Measurements from ENCODE around the gene SIN3A.
"Not testable (repeated sequence)": the region's sequence is repeated elsewhere in the genome, so short reads cannot be mapped to it uniquely, and the experiment has no call there.

SIN3A gene

GRCh38 chr15:75352186-75353080, 99.1 kb downstream of the SIN3A start:
- Mint-ChIP-seq H3K4me1 (peaks cover 30% of the 10 kb centered on the region), H3K9me3 (peaks cover 19% of the 10 kb centered on the region), H3K36me3 (peaks cover 43% of the 10 kb centered on the region), H3K27ac (no peak overlapping the region), H3K27me3 (peaks cover 22% of the 10 kb centered on the region), H3K4me3 (no peak overlapping the region)
- no peak for DNase-seq
- CTCF ChIA-PET = interaction anchor here (2.5 kb wide), 1 partner anchor 15 kb away, joined by 12 read pairs; the partner anchor contains the start of gene MAN2C1

GRCh38 chr15:75350601-75351361, 100.7 kb downstream of the SIN3A start:
- peaks cover 40% of the 10 kb centered on the region for H3K4me1 Mint-ChIP-seq
- peaks cover 19% of the 10 kb centered on the region for H3K9me3 Mint-ChIP-seq
- peak overlapping the region; percentile 99 for H3K27ac Mint-ChIP-seq
- H3K27me3 Mint-ChIP-seq = peaks cover 37% of the 10 kb centered on the region
- CTCF ChIA-PET = interaction anchor here (1.4 kb wide), 1 partner anchor 17 kb away, joined by 4 read pairs; no protein-coding TSS in a partner anchor
- H3K36me3 Mint-ChIP-seq = peaks cover 45% of the 10 kb centered on the region
- no peak overlapping the region for H3K4me3 Mint-ChIP-seq
- DNase-seq = no peak

- peak; percentile 93 for DNase-seq
- peak overlapping the region; percentile 99 for H3K27ac Mint-ChIP-seq
- H3K9me3 Mint-ChIP-seq = peaks cover 19% of the 10 kb centered on the region
- peaks cover 44% of the 10 kb centered on the region for H3K36me3 Mint-ChIP-seq
- peaks cover 43% of the 10 kb centered on the region for H3K27me3 Mint-ChIP-seq
- H3K4me3 Mint-ChIP-seq = peak overlapping the region; percentile 54
- peaks cover 40% of the 10 kb centered on the region for H3K4me1 Mint-ChIP-seq
- CTCF ChIA-PET = interaction anchor here (1.4 kb wide), 1 partner anchor 18 kb away, joined by 4 read pairs; no protein-coding TSS in a partner anchor
These were observed 101.5 kb downstream of the SIN3A start for GRCh38 chr15:75349851-75350588.

GRCh38 chr15:75349351-75349669, 102.2 kb downstream of the SIN3A start:
- Mint-ChIP-seq H3K9me3 (peaks cover 19% of the 10 kb centered on the region), H3K4me1 (peaks cover 40% of the 10 kb centered on the region), H3K27me3 (peaks cover 43% of the 10 kb centered on the region), H3K27ac (peak overlapping the region; percentile 99), H3K36me3 (peaks cover 44% of the 10 kb centered on the region)
- CTCF ChIA-PET = interaction anchor here (0.7 to 1.5 kb wide), 2 partner anchors 18 to 292 kb away, joined by 3 read pairs; no protein-coding TSS in a partner anchor
- H3K4me3 Mint-ChIP-seq, DNase-seq: not testable (repeated sequence)

GRCh38 chr15:75348562-75349350, 102.7 kb downstream of the SIN3A start:
- H3K27ac Mint-ChIP-seq = peak overlapping the region; percentile 99
- CTCF ChIA-PET = interaction anchor here (0.5 to 1.5 kb wide), 3 partner anchors 19 to 292 kb away, joined by 3 read pairs; no protein-coding TSS in a partner anchor
- H3K27me3 Mint-ChIP-seq = peaks cover 45% of the 10 kb centered on the region
- H3K9me3 Mint-ChIP-seq = peaks cover 19% of the 10 kb centered on the region
- peaks cover 44% of the 10 kb centered on the region for H3K36me3 Mint-ChIP-seq
- H3K4me3 Mint-ChIP-seq = peak overlapping the region; percentile 52
- DNase-seq = no peak
- H3K4me1 Mint-ChIP-seq = peaks cover 40% of the 10 kb centered on the region

- CTCF ChIA-PET = interaction anchor here (0.5 to 1.5 kb wide), 2 partner anchors 19 to 282 kb away, joined by 3 read pairs; no protein-coding TSS in a partner anchor
- Mint-ChIP-seq H3K4me1 (peaks cover 40% of the 10 kb centered on the region), H3K36me3 (peaks cover 41% of the 10 kb centered on the region), H3K27me3 (peaks cover 46% of the 10 kb centered on the region), H3K27ac (peak overlapping the region; percentile 75), H3K9me3 (peaks cover 19% of the 10 kb centered on the region), H3K4me3 (peak overlapping the region; percentile 52)
- no peak for DNase-seq
These were observed 103.4 kb downstream of the SIN3A start for GRCh38 chr15:75348034-75348561.

- DNase-seq = peak; percentile 68
- peaks cover 40% of the 10 kb centered on the region for H3K4me1 Mint-ChIP-seq
- CTCF ChIA-PET = interaction anchor here (0.9 kb wide), 1 partner anchor 21 kb away, joined by 3 read pairs; the partner anchor contains the start of gene MAN2C1
These were observed 104.1 kb downstream of the SIN3A start for GRCh38 chr15:75347222-75348033.

GRCh38 chr15:75346796-75347221, 104.7 kb downstream of the SIN3A start, which contains the start of gene NEIL1:
TSS of gene NEIL1 (plus strand) at chr15:75347039. CDS start at chr15:75348906, 1,867 bp downstream.
- no peak for DNase-seq
- peak within 1 kb of the TSS; percentile 78 for H3K4me3 Mint-ChIP-seq
- H3K27me3 Mint-ChIP-seq = peaks cover 46% of the 10 kb centered on the region
- CTCF ChIA-PET = interaction anchor here (0.9 kb wide), 1 partner anchor 22 kb away, joined by 3 read pairs; the partner anchor contains the start of gene MAN2C1
- peaks cover 19% of the 10 kb centered on the region for H3K9me3 Mint-ChIP-seq
- H3K4me1 Mint-ChIP-seq = peaks cover 40% of the 10 kb centered on the region
- peak within 1 kb of the TSS; percentile 56 for H3K27ac Mint-ChIP-seq
- peaks cover 35% of the 10 kb centered on the region for H3K36me3 Mint-ChIP-seq

More at GRCh38 chr15:75347222-75348033, 104.1 kb downstream of the SIN3A start:
- H3K27me3 Mint-ChIP-seq = peaks cover 46% of the 10 kb centered on the region
- H3K4me3 Mint-ChIP-seq = peak overlapping the region; percentile 78
- peaks cover 41% of the 10 kb centered on the region for H3K36me3 Mint-ChIP-seq
- peak overlapping the region; percentile 56 for H3K27ac Mint-ChIP-seq
- H3K9me3 Mint-ChIP-seq = peaks cover 19% of the 10 kb centered on the region

GRCh38 chr15:75343953-75344352, 107.5 kb downstream of the SIN3A start:
- DNase-seq, CTCF ChIA-PET, H3K9me3 Mint-ChIP-seq, H3K27ac Mint-ChIP-seq, H3K4me3 Mint-ChIP-seq: not testable (repeated sequence)
- H3K36me3 Mint-ChIP-seq = peaks cover 15% of the 10 kb centered on the region
- H3K27me3 Mint-ChIP-seq = peaks cover 37% of the 10 kb centered on the region
- H3K4me1 Mint-ChIP-seq = peaks cover 16% of the 10 kb centered on the region

GRCh38 chr15:75342221-75342620, 109.3 kb downstream of the SIN3A start:
- H3K27me3 Mint-ChIP-seq = peaks cover 22% of the 10 kb centered on the region
- CTCF ChIA-PET = no interaction called here

GRCh38 chr15:75339531-75340240, 111.8 kb downstream of the SIN3A start:
- CTCF ChIA-PET = no interaction called here
- H3K36me3 Mint-ChIP-seq = peaks cover 7% of the 10 kb centered on the region
- H3K27me3 Mint-ChIP-seq = peaks cover 8% of the 10 kb centered on the region
- DNase-seq = peak; percentile 16
- H3K4me3 Mint-ChIP-seq = no peak overlapping the region
- no peaks in the 10 kb centered on the region for H3K9me3 Mint-ChIP-seq
- peaks cover 27% of the 10 kb centered on the region for H3K4me1 Mint-ChIP-seq
- no peak overlapping the region for H3K27ac Mint-ChIP-seq

More at GRCh38 chr15:75342221-75342620, 109.3 kb downstream of the SIN3A start:
- no peak overlapping the region for H3K4me3 Mint-ChIP-seq
- no peaks in the 10 kb centered on the region for H3K9me3 Mint-ChIP-seq
- no peak for DNase-seq
- peaks cover 15% of the 10 kb centered on the region for H3K4me1 Mint-ChIP-seq
- peaks cover 10% of the 10 kb centered on the region for H3K36me3 Mint-ChIP-seq
- no peak overlapping the region for H3K27ac Mint-ChIP-seq
